Esophagus muscularis mucosa (tissue), 3 donors: Measurements from ENCODE around the gene TPK1.

ENCODE experiments used
- POLR2A ChIP-seq: fragments of 450-650 bp; IDR thresholded peaks from one replicate; pipeline ENCODE4 v1.6.1; 2017; ENCODE audit warnings: antibody characterized with exemption, moderate library complexity, mild to moderate bottlenecking, low read depth
- POLR2AphosphoS5 ChIP-seq, 2 donors: sonication (generic); formaldehyde crosslinking; IDR thresholded peaks; one replicate each; pipeline ENCODE4 v1.6.1; 2017; ENCODE audit warnings: antibody characterized with exemption in 2 of 2
- TF ChIP-seq, protein P1 (sequence below), 3 experiments: fragments of 200-600 bp in 2 of 3; fragments of 450-650 bp in 1 of 3; sonication (generic) in 2 of 3; IDR thresholded peaks; one replicate each; pipeline ENCODE4 v1.5.1; 2017 to 2019; ENCODE audit warnings: antibody characterized with exemption in 3 of 3, mild to moderate bottlenecking in 2 of 3, moderate library complexity in 1 of 3

DNA sequence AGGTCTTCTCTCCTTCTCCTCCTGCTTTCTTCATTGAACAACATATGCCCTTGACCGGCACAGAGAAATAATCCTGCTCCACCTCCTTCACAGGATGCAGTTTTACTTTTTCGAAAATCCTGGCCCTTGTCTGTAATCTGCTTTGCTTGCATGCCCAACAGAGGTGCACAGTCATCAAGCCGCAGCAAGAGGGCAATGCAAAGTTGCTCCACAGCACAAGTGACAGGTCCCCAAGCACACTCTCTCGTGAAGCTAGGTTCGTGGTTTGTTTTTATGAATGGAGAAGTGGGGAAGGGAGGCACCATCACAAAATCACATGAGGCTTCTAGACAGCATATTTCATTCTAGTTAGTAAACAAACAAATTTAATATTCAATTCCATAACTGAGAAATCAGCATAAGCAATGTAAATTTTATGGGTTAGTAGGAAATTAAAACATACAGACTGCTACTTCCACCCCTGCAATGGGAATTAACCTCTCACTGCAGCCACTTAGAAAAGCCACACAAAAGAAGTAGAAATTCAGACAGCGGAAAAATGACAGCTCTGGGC is 178.8 kb downstream of the TPK1 start:
- TF ChIP-seq, protein P1, sequence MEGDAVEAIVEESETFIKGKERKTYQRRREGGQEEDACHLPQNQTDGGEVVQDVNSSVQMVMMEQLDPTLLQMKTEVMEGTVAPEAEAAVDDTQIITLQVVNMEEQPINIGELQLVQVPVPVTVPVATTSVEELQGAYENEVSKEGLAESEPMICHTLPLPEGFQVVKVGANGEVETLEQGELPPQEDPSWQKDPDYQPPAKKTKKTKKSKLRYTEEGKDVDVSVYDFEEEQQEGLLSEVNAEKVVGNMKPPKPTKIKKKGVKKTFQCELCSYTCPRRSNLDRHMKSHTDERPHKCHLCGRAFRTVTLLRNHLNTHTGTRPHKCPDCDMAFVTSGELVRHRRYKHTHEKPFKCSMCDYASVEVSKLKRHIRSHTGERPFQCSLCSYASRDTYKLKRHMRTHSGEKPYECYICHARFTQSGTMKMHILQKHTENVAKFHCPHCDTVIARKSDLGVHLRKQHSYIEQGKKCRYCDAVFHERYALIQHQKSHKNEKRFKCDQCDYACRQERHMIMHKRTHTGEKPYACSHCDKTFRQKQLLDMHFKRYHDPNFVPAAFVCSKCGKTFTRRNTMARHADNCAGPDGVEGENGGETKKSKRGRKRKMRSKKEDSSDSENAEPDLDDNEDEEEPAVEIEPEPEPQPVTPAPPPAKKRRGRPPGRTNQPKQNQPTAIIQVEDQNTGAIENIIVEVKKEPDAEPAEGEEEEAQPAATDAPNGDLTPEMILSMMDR (IDR thresholded peaks at IDR 0.05), result no peak
- TF ChIP-seq POLR2AphosphoS5 (IDR thresholded peaks at IDR 0.05) (no peak), POLR2A (no peak)
